ENCODE measurements around the gene COX7B2.

COX7B2 gene

DNA sequence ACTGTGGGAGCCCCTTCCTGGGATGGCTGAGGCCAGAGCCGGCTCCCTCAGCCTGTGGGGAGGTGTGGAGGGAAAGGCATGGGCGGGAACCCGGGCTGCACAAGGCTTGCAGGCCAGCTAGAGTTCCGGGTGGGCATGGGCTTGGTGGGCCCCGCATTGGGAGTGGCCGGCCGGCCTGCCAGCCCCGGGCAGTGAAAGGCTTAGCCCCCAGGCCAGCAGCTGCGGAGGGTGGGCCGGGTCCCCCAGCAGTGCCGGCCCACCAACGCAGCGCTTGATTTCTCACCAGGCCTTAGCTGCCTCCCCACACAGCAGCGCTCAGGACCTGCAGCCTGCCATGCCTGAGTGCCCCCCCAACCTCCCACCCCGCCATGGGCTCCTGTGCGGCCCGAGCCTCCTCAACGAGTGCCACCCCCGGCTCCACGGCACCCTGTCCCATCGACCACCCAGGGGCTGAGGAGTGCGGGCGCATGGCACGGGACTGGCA, 78.0 kb downstream of the COX7B2 start:
- no peak overlapping the region for H3K27ac ChIP-seq (ENCODE audit: low read length)
- H3K4me1 ChIP-seq (ENCODE audit: control insufficient read depth, low read depth, low read length): no peaks in the 10 kb centered on the region
- H3K9me3 ChIP-seq (ENCODE audit: control insufficient read depth, low read depth, low read length): no peaks in the 10 kb centered on the region
- no peak overlapping the region for H3K4me3 ChIP-seq (ENCODE audit: low read length)
- H3K36me3 ChIP-seq (ENCODE audit: control insufficient read depth, low read depth, low read length): no peaks in the 10 kb centered on the region
- H3K27me3 ChIP-seq (ENCODE audit: control insufficient read depth, insufficient read depth, low read length): no peaks in the 10 kb centered on the region
- H3K9ac ChIP-seq (ENCODE audit: low read length): no peak overlapping the region

DNA sequence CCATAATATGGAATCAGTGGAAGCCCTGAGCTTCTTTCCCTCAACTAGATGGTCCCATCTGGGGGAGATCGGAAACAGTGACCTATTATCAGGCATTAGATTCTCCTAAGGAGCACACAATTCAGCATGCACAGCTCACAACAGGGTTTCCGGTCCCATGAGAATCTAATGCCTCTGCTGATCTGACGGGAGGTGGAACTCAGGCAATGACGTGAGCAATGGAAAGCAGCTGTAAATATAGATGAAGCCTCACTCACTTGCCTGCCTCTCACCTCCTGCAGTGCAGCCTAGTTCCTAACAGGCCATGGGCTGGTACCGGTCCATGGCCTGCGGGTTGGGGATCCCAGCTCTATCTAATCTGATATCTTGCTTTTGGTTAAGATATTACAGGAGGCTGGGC, 88.9 kb downstream of the COX7B2 start:
- Histone ChIP-seq H3K4me1 (ENCODE audit: control insufficient read depth, low read depth, low read length) (no peaks in the 10 kb centered on the region), H3K4me3 (ENCODE audit: low read length) (no peak overlapping the region), H3K9me3 (ENCODE audit: control insufficient read depth, low read depth, low read length) (peaks cover 3% of the 10 kb centered on the region), H3K27me3 (ENCODE audit: control insufficient read depth, insufficient read depth, low read length) (no peaks in the 10 kb centered on the region), H3K27ac (ENCODE audit: low read length) (no peak overlapping the region), H3K36me3 (ENCODE audit: control insufficient read depth, low read depth, low read length) (no peaks in the 10 kb centered on the region), H3K9ac (ENCODE audit: low read length) (no peak overlapping the region)

GRCh38 chr4:46819095-46819494, 90.0 kb downstream of the COX7B2 start:
- no peaks in the 10 kb centered on the region for H3K4me1 ChIP-seq (ENCODE audit: control insufficient read depth, low read depth, low read length)
- no peak overlapping the region for H3K27ac ChIP-seq (ENCODE audit: low read length)
- no peak overlapping the region for H3K9ac ChIP-seq (ENCODE audit: low read length)
- H3K36me3 ChIP-seq (ENCODE audit: control insufficient read depth, low read depth, low read length): no peaks in the 10 kb centered on the region
- no peak overlapping the region for H3K4me3 ChIP-seq (ENCODE audit: low read length)
- H3K9me3 ChIP-seq (ENCODE audit: control insufficient read depth, low read depth, low read length): no peaks in the 10 kb centered on the region
- H3K27me3 ChIP-seq (ENCODE audit: control insufficient read depth, insufficient read depth, low read length): no peaks in the 10 kb centered on the region

DNA sequence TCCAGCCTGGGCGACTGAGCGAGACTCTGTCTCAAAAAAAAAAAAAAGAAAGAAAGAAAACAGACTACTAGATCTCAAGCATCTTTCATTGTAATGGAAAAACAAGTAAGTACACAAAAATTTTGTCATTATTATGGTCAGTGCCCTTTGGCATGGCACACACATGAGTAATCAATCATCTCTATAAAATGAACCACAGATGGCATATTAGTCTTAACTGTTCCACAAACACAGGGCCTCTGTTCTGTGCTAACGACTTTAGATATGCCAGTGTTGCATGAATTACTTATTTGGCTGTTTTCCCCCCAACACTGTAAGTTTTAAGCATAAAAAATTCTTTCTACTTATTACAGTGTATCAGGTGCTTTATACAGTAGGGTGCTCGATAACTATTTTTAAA, 90.4 kb downstream of the COX7B2 start:
- Histone ChIP-seq H3K9ac (ENCODE audit: low read length) (no peak overlapping the region), H3K27me3 (ENCODE audit: control insufficient read depth, insufficient read depth, low read length) (no peaks in the 10 kb centered on the region), H3K9me3 (ENCODE audit: control insufficient read depth, low read depth, low read length) (no peaks in the 10 kb centered on the region), H3K4me1 (ENCODE audit: control insufficient read depth, low read depth, low read length) (no peaks in the 10 kb centered on the region), H3K36me3 (ENCODE audit: control insufficient read depth, low read depth, low read length) (no peaks in the 10 kb centered on the region), H3K4me3 (ENCODE audit: low read length) (no peak overlapping the region), H3K27ac (ENCODE audit: low read length) (no peak overlapping the region)

GRCh38 chr4:46817806-46818205, 91.2 kb downstream of the COX7B2 start:
- Histone ChIP-seq H3K27me3 (ENCODE audit: control insufficient read depth, insufficient read depth, low read length) (no peaks in the 10 kb centered on the region), H3K4me1 (ENCODE audit: control insufficient read depth, low read depth, low read length) (no peaks in the 10 kb centered on the region), H3K4me3 (ENCODE audit: low read length) (no peak overlapping the region), H3K27ac (ENCODE audit: low read length) (no peak overlapping the region), H3K9ac (ENCODE audit: low read length) (no peak overlapping the region), H3K9me3 (ENCODE audit: control insufficient read depth, low read depth, low read length) (no peaks in the 10 kb centered on the region), H3K36me3 (ENCODE audit: control insufficient read depth, low read depth, low read length) (no peaks in the 10 kb centered on the region)

- no peak overlapping the region for H3K9ac ChIP-seq (ENCODE audit: low read length)
These were observed 104.1 kb downstream of the COX7B2 start for GRCh38 chr4:46804781-46805413.

DNA sequence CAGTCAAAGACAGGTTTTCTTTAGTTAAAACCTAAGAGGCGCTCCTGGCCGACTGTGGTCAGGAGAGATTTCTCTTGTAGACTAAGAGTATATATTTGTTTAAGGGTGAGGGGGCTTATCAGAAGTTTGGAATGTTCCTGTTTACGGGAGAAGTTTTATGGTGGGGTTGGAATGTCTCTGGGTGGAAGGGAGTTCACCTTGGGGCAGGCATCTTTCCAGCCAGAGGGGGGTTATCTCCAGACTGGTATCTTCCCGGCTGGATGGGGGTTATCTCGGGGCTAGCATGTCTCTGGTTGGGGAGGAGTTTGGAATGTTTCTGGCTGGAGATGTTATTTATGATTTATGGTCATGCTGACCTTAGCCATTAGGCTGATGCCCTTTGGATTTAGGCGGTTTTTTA, 116.0 kb downstream of the COX7B2 start:
- Histone ChIP-seq H3K4me1 (ENCODE audit: control insufficient read depth, low read depth, low read length) (no peaks in the 10 kb centered on the region), H3K9ac (ENCODE audit: low read length) (no peak overlapping the region), H3K36me3 (ENCODE audit: control insufficient read depth, low read depth, low read length) (no peaks in the 10 kb centered on the region), H3K27ac (ENCODE audit: low read length) (no peak overlapping the region), H3K4me3 (ENCODE audit: low read length) (no peak overlapping the region), H3K27me3 (ENCODE audit: control insufficient read depth, insufficient read depth, low read length) (no peaks in the 10 kb centered on the region), H3K9me3 (ENCODE audit: control insufficient read depth, low read depth, low read length) (no peaks in the 10 kb centered on the region)

More at GRCh38 chr4:46804781-46805413, 104.1 kb downstream of the COX7B2 start:
- H3K4me1 ChIP-seq (ENCODE audit: control insufficient read depth, low read depth, low read length): no peaks in the 10 kb centered on the region
- no peak overlapping the region for H3K4me3 ChIP-seq (ENCODE audit: low read length)
- no peaks in the 10 kb centered on the region for H3K36me3 ChIP-seq (ENCODE audit: control insufficient read depth, low read depth, low read length)
- H3K27me3 ChIP-seq (ENCODE audit: control insufficient read depth, insufficient read depth, low read length): no peaks in the 10 kb centered on the region
- H3K27ac ChIP-seq (ENCODE audit: low read length): no peak overlapping the region
- H3K9me3 ChIP-seq (ENCODE audit: control insufficient read depth, low read depth, low read length): no peaks in the 10 kb centered on the region

DNA sequence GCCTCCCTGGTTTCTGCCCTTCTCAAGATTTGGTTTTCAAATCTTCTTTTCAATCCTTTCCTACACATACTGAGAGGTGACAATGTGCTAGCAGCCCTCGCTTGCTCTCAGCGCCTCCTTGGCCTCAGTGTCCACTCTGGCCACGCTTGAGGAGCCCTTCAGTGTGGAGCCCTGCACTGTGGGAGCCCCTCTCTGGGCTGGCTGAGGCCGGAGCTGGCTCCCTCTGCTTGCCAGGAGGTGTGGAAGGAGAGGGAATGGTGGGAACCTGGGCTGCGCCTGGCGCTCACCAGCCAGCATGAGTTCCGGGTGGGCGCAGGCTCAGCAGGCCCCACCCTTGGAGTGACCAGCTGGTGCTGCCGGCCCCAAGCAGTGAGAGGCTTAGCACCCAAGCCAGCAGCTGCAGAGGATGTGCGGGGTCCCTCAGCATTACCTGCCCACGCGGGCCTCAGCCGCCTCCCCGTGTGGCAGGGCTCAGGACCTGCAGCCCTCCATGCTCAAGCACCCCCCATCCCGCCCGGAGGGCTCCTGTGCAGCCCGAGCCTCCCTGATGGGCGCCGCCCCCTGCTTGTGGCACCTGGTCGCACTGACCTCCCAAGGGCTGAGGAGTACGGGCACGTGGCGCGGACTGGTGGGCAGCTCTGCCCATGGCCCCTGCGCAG, 127.5 kb downstream of the COX7B2 start:
- no peaks in the 10 kb centered on the region for H3K27me3 ChIP-seq (ENCODE audit: control insufficient read depth, insufficient read depth, low read length)
- H3K9me3 ChIP-seq (ENCODE audit: control insufficient read depth, low read depth, low read length): no peaks in the 10 kb centered on the region
- H3K9ac ChIP-seq (ENCODE audit: low read length): no peak overlapping the region
- H3K4me1 ChIP-seq (ENCODE audit: control insufficient read depth, low read depth, low read length): no peaks in the 10 kb centered on the region
- H3K27ac ChIP-seq (ENCODE audit: low read length): no peak overlapping the region
- no peak overlapping the region for H3K4me3 ChIP-seq (ENCODE audit: low read length)
- no peaks in the 10 kb centered on the region for H3K36me3 ChIP-seq (ENCODE audit: control insufficient read depth, low read depth, low read length)

- no peak overlapping the region for H3K27ac ChIP-seq (ENCODE audit: low read length)
- no peak overlapping the region for H3K4me3 ChIP-seq (ENCODE audit: low read length)
- no peaks in the 10 kb centered on the region for H3K9me3 ChIP-seq (ENCODE audit: control insufficient read depth, low read depth, low read length)
- no peaks in the 10 kb centered on the region for H3K4me1 ChIP-seq (ENCODE audit: control insufficient read depth, low read depth, low read length)
- H3K9ac ChIP-seq (ENCODE audit: low read length): no peak overlapping the region
- no peaks in the 10 kb centered on the region for H3K27me3 ChIP-seq (ENCODE audit: control insufficient read depth, insufficient read depth, low read length)
- H3K36me3 ChIP-seq (ENCODE audit: control insufficient read depth, low read depth, low read length): no peaks in the 10 kb centered on the region
These were observed 143.6 kb downstream of the COX7B2 start for GRCh38 chr4:46765465-46765864.

GRCh38 chr4:46730075-46730474, 179.0 kb downstream of the COX7B2 start:
- Histone ChIP-seq H3K4me3 (ENCODE audit: low read length) (no peak overlapping the region), H3K9ac (ENCODE audit: low read length) (no peak overlapping the region), H3K27me3 (ENCODE audit: control insufficient read depth, insufficient read depth, low read length) (no peaks in the 10 kb centered on the region), H3K36me3 (ENCODE audit: control insufficient read depth, low read depth, low read length) (no peaks in the 10 kb centered on the region), H3K9me3 (ENCODE audit: control insufficient read depth, low read depth, low read length) (no peaks in the 10 kb centered on the region), H3K4me1 (ENCODE audit: control insufficient read depth, low read depth, low read length) (no peaks in the 10 kb centered on the region), H3K27ac (ENCODE audit: low read length) (no peak overlapping the region)

- Histone ChIP-seq H3K27ac (ENCODE audit: low read length) (no peak overlapping the region), H3K36me3 (ENCODE audit: control insufficient read depth, low read depth, low read length) (no peaks in the 10 kb centered on the region), H3K4me3 (ENCODE audit: low read length) (no peak overlapping the region), H3K9ac (ENCODE audit: low read length) (no peak overlapping the region), H3K9me3 (ENCODE audit: control insufficient read depth, low read depth, low read length) (no peaks in the 10 kb centered on the region), H3K27me3 (ENCODE audit: control insufficient read depth, insufficient read depth, low read length) (no peaks in the 10 kb centered on the region), H3K4me1 (ENCODE audit: control insufficient read depth, low read depth, low read length) (no peaks in the 10 kb centered on the region)
These were observed 189.0 kb downstream of the COX7B2 start for GRCh38 chr4:46720055-46720454.

- Histone ChIP-seq H3K4me3 (ENCODE audit: low read length) (no peak overlapping the region), H3K4me1 (ENCODE audit: control insufficient read depth, low read depth, low read length) (no peaks in the 10 kb centered on the region), H3K27me3 (ENCODE audit: control insufficient read depth, insufficient read depth, low read length) (no peaks in the 10 kb centered on the region), H3K9ac (ENCODE audit: low read length) (no peak overlapping the region), H3K36me3 (ENCODE audit: control insufficient read depth, low read depth, low read length) (no peaks in the 10 kb centered on the region), H3K27ac (ENCODE audit: low read length) (no peak overlapping the region), H3K9me3 (ENCODE audit: control insufficient read depth, low read depth, low read length) (no peaks in the 10 kb centered on the region)
These were observed 191.1 kb downstream of the COX7B2 start for GRCh38 chr4:46717950-46718349.
